Hepatocyte (in vitro differentiated cells): ENCODE data around the gene MCF2L.

Experiments
- EZH2 ChIP-seq: fragments of 200-600 bp; sonication (generic); IDR thresholded peaks from 2 replicates; pipeline ENCODE4 v1.6.1; 2016; ENCODE audit warnings: antibody characterized with exemption, mild to moderate bottlenecking, borderline replicate concordance
- EZH2phosphoT487 ChIP-seq: fragments of 200-600 bp; sonication (generic); IDR thresholded peaks from one replicate; pipeline ENCODE4 v1.6.1; 2018; ENCODE audit warnings: antibody characterized with exemption, mild to moderate bottlenecking, low read depth, moderate library complexity; ENCODE audit not compliant: unreplicated experiment, severe bottlenecking
- TF ChIP-seq, protein P1 (sequence below): fragments of 200-600 bp; sonication (generic); IDR thresholded peaks from 2 replicates; pipeline ENCODE4 v1.5.1; 2016; ENCODE audit warnings: antibody characterized with exemption, mild to moderate bottlenecking; ENCODE audit not compliant: poor library complexity

DNA sequence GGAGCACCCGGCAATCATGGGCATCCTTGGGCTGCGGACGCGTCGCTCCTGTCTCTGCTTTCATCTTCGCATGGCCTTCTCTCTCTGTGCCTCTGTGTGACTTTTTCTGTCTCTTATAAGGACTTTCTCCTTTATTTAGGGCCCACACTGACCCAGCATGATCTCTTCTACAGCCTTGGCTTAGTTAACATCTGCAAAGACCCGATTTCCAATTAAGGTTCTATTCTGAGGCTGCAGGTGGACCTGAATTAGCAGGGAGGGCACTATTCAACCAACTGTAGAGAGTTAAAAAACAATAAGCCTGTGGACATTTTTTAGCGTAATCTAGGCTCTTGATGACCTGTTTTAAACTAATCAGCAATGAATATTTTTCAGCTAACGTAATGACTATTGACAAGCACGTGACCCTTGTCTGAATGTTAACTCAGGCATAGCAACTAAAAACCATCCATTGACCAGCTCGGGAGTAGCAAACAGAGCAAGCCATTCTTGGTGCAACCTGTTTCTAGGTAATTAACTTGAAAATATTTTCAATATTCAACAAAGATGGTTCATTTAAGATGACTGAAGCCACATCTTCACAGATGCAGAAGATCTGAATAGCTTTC lies 168.8 kb downstream of the MCF2L start:
- TF ChIP-seq EZH2 (no peak), EZH2phosphoT487 (no peak)
- TF ChIP-seq, protein P1, sequence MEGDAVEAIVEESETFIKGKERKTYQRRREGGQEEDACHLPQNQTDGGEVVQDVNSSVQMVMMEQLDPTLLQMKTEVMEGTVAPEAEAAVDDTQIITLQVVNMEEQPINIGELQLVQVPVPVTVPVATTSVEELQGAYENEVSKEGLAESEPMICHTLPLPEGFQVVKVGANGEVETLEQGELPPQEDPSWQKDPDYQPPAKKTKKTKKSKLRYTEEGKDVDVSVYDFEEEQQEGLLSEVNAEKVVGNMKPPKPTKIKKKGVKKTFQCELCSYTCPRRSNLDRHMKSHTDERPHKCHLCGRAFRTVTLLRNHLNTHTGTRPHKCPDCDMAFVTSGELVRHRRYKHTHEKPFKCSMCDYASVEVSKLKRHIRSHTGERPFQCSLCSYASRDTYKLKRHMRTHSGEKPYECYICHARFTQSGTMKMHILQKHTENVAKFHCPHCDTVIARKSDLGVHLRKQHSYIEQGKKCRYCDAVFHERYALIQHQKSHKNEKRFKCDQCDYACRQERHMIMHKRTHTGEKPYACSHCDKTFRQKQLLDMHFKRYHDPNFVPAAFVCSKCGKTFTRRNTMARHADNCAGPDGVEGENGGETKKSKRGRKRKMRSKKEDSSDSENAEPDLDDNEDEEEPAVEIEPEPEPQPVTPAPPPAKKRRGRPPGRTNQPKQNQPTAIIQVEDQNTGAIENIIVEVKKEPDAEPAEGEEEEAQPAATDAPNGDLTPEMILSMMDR, result no peak
